Jurkat, Clone E6-1 (cell line): ENCODE measurements around the gene ZNF600. TPM values are rescaled to one million over a fixed set of nuclear protein-coding genes. Genes with fewer than 3 reads are reported as not detected.
A peak's percentile ranks its signal among the peaks of the same experiment; 100 is the strongest.
"Not testable (repeated sequence)": the region's sequence is repeated elsewhere in the genome, so short reads cannot be mapped to it uniquely, and the experiment has no call there.

ENCODE experiments used
- DNase-seq: peaks from one replicate; pipeline ENCODE4 v3.0.0-alpha.2; 2011; ENCODE audit warnings: low read depth, low spot score
- H3K4me3 ChIP-seq: 2 replicates; pipeline ENCODE4 v1.5.1; 2011; ENCODE audit warnings: mild to moderate bottlenecking, low read length, control low read depth, moderate library complexity
- polyA plus RNA-seq: library from polyadenylated mRNA; unstranded; fragments of >200 nt; gene quantifications from one replicate; pipeline ENCODE4 v1.2.1, GENCODE V29; 2012; ENCODE audit warnings: missing spikeins; ENCODE audit not compliant: insufficient read length, insufficient read depth

Gene ZNF600
- not detected for polyA plus RNA-seq

DNA sequence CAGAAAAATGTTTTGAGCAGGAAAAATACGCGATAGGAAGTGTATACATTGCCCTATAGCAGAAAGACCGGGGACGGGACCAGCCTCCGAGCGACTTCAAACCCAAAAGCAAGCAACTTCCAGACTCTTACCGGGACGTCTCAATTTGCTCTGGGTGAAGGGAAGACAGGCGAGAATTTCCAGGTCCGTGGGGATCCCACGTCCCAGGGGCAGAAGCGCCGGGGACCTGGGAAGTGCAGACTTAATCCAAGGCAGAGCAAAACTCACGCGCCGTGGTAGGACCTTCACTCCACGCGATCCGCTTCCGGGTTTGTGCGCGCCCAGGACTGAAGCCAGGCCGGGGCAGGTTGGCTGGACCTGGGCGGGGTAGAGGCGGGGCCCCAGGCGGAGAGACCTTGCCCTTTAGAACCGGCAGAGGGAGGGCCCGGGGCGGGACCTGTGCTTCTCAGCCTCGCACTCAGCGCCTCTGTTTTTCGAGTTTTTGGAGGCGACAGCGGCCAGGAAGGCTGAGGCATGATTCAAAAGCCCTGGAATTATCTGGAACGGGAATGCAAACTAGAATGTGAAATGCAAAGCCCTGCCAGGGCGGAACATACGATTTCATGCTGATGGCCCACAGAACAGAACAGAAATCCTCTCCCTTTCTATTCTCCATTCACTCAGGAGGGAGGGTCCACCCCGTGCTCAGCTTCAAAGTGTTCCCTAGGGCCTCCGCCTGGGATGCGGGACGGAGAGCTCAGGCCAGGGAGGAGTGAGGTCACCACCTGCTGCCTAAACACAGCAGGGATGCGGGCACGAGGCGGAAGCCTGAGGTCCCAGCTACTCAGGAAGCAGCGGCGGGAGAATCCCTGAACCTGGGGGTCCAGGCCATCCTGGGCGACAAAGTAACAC, at the start of gene ZNF600:
Gene ZNF600, minus strand, starts transcription at position 328 of the 891 bp plus-strand sequence. CDS start 7,903 bp downstream, outside the sequence.
- not testable (repeated sequence) for H3K4me3 ChIP-seq, DNase-seq

DNA sequence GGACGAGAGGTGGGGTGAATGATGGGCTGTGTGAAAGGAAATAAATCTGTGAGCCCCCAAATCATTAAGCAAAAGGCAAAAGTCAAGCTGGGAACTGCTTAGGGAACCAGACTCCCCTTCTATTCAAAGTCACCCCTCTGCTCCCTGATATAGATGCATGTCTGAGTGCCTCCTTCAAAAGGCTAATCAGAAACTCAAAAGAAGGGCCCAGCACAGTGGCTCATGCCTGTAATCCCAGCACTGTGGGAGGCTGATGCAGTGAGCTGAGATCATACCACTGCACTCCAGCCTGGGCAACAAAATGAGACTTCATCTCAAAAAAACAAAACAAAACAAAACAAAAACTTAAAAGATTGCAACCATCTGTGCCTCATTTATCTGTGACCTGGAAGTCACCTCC, 47.7 kb upstream of the ZNF600 start:
- H3K4me3 ChIP-seq, DNase-seq: not testable (repeated sequence)

DNA sequence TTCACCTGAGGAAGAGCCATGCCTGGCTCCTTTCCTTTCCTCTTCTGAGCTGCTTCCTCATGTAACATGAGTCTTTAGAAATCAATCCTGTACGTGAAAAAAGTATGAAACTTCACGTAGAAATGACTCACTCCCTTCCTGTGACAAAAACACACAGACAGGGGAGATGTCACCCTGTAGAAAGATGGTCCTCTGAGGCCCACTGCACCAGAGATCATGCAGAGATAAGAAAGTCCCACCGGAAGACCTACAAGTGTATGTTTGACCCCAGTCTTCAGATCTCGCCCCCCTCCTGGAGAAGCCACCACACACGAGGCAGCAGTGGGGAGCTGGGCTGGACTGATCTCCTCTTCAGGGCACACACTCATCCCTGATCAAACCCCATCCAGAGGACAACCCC, 47.0 kb upstream of the ZNF600 start:
- not testable (repeated sequence) for H3K4me3 ChIP-seq, DNase-seq

DNA sequence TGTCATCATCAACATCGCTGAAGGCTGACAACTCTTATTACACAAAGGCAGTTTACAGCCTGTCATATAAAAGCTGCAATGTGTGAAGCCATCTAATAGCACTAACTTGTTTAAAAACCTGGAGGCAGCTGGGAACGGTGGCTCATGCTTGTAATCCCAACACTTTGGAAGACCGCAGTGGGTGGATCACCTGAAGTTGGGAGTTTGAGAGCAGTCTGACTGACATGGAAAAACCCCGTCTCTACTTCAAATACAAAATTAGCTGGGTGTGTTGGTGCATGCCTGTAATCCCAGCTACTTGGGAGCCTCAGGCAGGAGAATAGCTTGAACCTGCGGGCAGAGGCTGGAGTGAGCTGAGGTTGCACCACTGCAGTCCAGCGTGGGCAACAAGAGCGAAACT, 43.3 kb upstream of the ZNF600 start:
- not testable (repeated sequence) for DNase-seq, H3K4me3 ChIP-seq

DNA sequence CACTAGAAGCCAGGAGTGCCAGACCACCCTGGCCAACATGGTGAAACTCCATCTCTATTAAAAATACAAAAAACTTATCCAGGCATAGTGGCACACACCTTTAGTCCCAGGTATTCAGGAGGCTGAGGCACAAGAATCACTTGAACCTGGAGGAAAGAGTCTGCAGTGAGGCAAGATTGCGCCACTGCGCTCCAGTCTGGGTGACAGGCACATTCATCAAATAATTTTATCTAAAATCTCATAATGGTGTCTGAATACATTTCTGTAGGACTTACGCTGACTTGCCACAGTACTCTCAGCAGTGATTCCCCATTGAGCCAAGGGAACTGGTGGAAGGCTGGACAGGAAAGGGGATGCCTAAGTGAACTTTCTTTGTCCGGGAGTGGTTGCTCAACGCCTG, 39.2 kb upstream of the ZNF600 start:
- no peak overlapping the region for H3K4me3 ChIP-seq
- no peak for DNase-seq

DNA sequence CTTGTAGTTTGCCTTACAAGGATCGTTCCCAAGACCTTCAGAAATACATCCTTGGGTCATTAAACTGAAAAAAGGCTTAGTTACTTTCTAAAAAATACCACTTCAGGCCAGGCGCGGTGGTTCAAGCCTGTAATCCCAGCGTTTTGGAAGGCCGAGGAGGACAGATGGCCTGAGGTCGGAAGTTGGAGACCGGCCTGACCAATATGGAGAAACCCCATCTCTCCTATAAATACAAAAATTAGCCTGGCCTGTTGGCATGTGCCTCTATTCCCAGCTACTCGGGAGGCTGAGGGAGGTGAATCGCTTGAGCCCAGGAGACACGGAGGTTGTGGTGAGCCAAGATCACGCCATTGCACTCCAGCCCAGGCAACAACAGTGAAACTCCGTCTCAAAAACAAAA, 37.1 kb upstream of the ZNF600 start:
- no peak overlapping the region for H3K4me3 ChIP-seq
- no peak for DNase-seq

DNA sequence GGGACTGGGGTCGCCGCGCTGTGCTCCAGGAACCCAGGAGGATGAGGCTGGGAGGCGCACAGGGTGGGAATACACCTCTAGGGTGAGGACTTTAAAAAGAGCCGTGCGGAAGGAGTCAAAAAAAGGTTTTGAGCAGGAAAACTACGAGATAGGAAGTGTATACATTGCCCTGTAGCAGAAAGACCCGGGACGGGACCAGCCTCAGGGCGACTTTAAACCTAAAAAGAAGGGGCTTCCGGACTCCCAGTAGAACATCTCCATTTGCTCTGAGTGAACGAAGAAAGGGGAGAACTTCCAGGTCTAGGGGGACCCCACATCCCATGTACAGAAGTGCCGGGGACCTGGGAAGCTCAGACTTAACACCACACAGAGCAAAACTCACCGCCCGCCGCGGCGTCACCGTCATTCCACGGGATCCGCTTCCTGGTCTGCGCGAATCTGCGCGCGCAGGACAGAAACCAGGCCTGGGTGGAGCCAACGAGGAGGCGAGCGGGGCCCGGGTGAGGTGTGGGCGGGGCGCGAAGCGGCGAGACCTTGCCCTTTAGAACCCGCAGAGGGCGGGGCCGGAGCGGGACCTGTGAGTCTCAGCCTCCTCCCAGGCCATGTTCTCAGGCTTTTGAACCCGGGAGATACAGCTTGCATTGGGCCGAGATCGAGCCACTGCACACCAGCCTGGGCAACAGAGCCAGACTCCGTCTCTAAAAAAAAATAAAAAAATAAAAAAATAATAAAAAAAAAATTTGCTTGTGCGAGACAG, 34.8 kb upstream of the ZNF600 start, which contains the start of gene ZNF28:
Gene ZNF28, minus strand, starts transcription at position 430 of the 757 bp plus-strand sequence. CDS start 3,675 bp downstream, outside the sequence.
- DNase-seq: peak; percentile 47
- peak within 1 kb of the TSS; percentile 65 for H3K4me3 ChIP-seq

DNA sequence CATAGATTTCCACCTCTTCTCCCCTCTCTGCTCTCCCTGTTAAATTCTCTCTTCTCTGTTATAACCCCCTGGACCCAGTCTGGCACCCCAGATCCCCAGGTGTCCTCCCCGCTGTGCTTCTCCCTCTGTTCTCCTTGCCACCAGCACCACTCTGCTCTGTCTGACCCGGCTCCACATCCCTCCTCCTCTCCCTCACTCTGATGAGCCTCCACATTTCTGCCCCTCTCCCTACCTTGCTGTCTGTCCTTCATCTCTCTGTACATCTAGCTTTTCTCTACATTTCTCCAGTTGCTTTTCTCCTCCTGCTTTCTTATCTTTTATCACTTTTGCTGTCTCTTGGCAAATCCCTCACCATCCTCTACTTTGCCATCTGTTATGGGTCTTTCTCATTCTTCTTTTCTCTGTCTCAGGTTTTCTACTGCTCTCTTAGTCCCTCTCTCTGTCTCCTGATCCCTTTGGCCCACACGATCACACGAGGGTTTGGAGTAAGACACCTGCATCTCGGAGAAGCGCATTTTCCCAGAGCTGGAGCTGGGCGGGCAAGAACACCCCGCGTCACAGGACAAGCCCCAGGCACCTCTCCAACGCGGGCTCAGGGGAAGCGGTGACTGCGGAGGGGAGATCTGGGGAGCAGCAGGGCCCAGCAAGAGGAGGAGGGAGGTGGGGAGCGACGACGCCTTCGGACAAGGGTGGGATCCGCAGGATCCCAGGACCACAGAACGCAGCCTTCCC, 34.0 kb upstream of the ZNF600 start:
- DNase-seq: not testable (repeated sequence)
- peak overlapping the region; percentile 65 for H3K4me3 ChIP-seq

DNA sequence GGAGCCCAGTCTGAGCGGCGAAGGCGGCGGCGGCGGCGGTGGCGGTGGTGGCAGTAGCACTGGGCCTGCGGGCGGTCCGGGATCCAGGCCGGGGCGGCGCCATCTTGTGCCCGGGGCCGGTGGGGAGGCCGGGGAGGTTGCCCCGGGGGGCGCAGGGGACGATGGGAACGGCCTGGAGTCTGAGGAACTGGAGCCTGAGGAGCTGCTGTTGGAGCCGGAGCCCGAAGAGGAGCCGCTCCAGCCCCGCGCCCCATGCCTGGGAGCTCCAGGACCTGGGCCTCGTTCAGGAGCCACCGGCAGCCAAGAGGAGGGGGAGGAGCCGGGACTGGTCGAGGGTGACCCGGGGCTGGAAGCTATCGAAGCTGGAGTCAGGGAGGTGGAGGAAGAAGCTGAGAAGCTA, 23.2 kb upstream of the ZNF600 start:
- DNase-seq: no peak
- no peak overlapping the region for H3K4me3 ChIP-seq

DNA sequence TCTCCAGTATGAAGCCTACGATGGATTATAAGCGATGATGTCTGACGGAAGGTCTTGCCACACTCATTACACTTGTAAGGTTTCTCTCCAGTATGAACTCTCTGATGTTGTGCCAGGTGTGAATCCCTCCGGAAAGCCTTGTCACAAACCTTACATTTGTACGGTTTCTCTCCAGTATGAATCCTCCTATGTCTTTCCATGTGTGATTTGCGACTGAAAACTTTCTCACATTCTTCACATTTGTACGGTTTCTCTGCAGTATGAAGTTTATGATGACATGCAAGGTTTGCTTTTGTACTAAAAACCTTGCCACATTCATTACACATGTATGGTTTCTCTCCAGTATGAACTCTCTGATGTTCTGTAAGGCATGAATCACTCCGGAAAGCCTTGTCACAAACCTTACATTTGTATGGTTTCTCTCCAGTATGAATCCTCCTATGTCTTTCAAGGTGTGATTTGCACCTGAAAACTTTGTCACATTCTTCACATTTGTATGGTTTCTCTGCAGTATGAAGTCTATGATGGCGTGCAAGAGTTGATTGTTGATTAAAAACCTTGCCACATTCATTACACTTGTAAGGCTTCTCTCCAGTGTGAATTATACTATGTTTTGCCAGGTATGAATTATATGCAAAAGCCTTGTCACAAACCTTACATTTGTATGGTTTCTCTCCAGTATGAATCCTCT, 13.5 kb upstream of the ZNF600 start:
- not testable (repeated sequence) for DNase-seq, H3K4me3 ChIP-seq

DNA sequence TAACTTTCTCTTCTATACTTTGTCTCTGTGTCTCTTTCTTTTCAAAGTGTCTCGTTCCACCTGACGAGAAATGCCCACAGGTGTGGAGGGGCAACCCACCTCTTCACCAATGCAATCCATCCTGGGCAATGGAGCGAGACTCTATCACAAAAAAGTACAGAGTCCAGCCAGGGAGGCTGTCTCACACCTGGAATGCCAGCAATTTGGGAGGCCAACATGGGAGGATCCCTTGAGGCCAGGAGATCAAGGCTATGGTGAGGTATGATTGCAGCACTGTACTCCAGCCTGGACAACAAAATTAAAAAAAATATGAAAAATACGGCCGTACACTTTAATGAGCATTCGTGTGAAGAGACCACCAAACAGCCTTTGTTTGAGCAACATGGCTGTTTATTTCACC, 2.8 kb upstream of the ZNF600 start:
- DNase-seq: no peak
- H3K4me3 ChIP-seq: no peak overlapping the region

DNA sequence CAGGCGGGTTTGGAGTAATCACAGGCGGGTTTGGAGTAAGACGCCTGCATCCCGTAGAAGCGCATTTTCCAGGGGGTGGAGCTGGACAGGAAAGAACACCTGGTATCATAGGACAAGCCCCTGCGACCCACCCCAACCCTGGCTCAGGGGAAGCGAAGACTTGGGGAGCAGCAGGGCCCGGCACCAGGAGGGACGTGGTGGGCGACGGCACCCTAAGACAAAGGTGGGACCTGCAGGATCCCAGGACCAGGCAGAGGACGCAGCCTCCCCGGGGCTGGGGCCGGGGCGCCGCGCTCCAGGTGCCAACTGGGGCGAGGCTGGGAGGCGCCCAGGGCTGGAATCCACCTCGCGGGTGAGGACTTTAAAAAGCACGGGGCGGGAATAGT, 520 bp downstream of the ZNF600 start:
- no peak overlapping the region for H3K4me3 ChIP-seq
- no peak for DNase-seq

DNA sequence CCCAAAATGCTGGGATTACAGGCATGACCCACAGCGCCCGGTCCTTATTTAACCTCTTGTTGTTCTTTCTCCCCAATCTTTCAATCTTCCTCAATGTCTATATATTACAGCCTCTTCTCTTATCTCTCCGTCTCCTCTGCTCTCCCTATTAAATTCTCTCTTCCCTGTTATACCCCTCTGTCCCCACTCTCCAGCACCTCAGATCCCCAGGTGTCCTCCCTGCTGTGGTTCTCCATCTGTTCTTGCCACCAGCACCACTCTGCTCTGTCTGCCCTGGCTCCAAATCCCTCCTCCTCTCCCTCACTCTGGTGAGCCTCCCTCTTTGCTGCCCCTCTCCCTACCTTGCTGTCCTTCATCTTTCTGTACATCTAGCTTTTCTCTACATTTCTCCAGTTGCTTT, 1.1 kb downstream of the ZNF600 start:
- no peak for DNase-seq
- no peak overlapping the region for H3K4me3 ChIP-seq

DNA sequence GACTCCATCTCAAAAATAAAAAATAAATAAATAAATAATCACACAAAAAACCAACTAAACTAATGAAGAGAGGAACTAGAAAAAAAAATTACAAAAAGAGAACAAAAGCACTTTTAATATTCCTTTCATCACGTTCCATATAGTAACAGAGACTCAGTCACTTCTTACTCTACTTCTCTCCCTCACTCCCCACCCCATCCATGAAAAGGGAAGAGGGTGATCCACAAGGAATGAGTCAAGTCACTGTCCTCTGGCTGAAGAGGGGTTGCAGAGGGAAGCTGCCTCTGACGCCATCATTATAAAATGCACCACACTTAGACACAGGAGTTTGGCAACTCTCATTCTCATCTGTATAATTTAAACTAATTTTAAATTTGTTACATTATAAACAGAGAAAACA, 3.7 kb downstream of the ZNF600 start:
- not testable (repeated sequence) for H3K4me3 ChIP-seq, DNase-seq

DNA sequence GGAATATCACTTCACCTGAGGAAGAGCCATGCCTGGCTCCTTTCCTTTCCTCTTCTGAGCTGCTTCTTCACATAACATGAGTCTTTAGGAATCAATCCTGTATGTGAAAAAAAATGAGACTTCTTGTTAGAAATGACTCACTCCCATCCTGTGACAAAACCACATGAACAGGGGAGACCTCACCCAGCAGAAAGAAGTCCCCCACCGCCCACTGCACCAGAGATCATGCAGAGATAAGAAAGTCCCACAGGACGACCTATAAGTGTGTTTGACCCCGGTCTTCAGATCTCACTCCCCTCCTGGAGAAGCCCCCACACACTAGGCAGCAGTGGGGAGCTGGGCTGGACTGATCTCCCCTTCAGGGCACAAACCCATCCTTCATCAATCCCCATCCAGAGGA, 7.8 kb downstream of the ZNF600 start:
- no peak for DNase-seq
- no peak overlapping the region for H3K4me3 ChIP-seq

DNA sequence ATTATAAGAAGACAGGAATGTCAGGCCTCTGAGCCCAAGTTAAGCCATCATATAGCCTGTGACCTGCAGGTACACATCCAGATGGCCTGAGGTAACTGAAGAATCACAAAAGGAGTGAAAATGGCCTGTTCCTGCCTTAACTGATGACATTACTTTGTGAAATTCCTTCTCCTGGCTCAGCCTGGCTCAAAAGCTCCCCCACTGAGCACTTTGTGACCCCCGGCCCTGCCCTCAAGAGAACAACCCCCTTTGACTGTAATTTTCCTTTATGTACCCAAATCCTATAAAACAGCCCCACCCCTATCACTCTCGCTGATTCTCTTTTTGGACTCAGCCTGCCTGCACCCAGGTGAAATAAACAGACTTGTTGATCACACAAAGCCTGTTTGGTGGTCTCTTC, 30.1 kb downstream of the ZNF600 start:
- DNase-seq, H3K4me3 ChIP-seq: not testable (repeated sequence)

DNA sequence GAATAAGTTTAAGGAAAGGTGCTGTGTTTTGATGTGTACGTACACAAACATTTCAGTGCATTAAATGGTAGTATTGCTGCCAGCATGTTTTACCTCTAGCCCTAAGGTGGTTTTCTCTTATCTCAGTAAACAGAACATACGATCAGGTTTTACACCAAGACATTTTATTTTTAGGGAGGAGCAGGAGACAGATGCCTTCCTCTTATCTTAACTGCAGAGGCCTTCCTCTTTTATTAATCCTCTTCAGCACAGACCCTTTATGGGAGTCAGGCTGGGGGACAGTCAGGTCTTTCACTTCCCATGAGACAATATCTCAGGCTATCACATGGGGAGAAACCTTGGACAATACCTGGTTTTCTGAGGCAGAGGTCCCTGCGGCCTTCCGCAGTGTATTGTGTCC, 36.8 kb downstream of the ZNF600 start:
- H3K4me3 ChIP-seq: no peak overlapping the region
- no peak for DNase-seq

DNA sequence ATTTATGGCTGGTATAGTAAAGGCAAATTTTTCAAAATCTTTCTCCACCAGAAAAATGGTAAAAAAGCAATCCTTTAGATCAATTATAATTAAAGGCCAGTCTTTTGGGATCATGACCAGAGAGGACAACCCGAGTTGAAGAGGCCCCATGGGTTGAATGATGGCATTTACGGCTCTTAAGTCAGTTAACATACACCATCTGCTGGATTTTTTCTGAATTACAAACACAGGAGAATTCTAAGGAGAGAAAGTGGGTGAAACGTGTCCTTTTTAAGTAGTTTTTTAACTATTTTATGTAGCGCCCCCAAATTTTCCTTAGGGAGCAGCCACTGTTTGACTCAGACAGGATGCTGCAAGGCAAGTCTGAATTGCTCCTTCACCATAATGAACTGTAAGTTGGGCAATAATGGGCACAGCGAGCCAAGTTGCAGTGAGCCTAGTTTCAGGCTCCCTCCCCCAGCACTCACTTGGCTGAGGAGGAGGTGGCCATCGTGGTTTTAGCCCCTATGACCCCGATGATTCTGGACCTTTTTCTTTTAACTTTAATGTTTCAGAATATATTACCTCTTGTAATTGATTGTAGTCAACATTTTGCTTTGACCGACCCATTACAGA, 38.1 kb downstream of the ZNF600 start:
- DNase-seq: peak; percentile 36
- H3K4me3 ChIP-seq: no peak overlapping the region
